ENCODE measurements around the gene PCDHA7.
"Not testable (repeated sequence)": the region's sequence is repeated elsewhere in the genome, so short reads cannot be mapped to it uniquely, and the experiment has no call there.

PCDHA7 gene

DNA sequence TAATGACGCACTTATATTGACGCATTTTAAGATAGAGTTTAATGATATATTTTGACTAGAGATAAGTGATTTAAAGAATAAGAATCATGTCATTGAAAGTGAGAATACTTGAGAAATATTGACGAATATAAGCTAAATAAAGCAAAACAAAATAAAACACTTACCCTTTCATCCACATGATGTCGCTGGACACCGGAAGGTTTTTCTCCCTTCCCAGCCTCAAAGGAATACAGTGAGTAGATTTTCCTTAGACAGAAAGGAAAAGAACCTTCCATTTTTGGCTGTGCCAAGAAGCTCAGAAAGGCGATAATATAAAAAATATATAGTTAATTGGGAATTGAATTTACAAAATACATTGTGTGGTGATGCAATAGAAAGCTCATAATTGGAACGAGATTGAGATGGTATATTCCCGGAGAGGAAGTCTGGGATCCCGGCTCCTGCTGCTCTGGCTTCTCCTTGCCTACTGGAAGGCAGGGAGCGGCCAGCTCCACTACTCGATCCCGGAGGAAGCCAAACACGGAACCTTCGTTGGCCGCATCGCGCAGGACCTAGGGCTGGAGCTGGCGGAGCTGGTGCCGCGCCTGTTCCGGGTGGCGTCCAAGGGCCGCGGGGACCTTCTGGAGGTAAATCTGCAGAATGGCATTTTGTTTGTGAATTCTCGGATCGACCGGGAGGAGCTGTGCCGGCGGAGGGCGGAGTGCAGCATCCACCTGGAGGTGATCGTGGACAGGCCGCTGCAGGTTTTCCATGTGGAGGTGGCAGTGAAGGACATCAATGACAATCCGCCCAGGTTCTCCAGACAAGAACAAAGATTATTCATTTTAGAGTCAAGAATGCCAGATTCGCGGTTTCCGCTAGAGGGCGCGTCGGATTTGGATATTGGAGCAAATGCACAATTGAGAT is 12.4 kb upstream of the PCDHA7 start, which contains the start of gene PCDHA5:
Gene PCDHA5, plus strand, starts transcription at position 239 of the 906 bp plus-strand sequence.
- DNase-seq (ENCODE audit: low read depth) = no peak

DNA sequence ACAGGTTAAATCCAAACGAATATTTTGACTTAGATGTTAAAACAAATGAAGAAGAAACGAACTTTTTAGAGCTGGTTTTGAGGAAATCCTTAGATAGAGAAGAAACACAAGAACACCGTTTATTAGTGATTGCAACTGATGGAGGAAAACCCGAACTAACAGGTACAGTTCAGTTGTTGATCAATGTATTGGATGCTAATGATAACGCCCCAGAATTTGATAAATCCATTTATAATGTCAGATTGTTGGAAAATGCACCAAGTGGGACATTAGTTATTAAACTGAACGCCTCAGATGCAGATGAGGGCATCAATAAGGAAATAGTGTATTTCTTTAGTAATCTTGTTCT is 11.8 kb upstream of the PCDHA7 start:
- DNase-seq (ENCODE audit: low read depth) = no peak

GRCh38 chr5:140822969-140823368 is 11.1 kb upstream of the PCDHA7 start:
- not testable (repeated sequence) for DNase-seq (ENCODE audit: low read depth)

DNA sequence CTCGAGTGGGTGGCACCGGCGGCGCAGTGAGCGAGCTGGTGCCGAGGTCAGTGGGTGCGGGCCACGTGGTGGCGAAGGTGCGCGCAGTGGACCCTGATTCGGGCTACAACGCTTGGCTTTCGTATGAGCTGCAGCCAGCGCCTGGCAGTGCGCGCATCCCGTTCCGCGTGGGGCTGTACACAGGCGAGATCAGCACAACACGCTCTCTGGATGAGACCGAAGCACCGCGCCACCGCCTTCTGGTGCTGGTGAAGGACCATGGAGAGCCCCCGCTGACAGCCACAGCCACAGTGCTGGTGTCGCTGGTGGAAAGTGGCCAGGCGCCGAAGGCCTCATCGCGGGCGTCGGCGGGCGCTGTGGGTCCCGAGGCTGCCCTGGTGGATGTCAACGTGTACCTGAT is 10.6 kb upstream of the PCDHA7 start:
- no peak for DNase-seq (ENCODE audit: low read depth)

DNA sequence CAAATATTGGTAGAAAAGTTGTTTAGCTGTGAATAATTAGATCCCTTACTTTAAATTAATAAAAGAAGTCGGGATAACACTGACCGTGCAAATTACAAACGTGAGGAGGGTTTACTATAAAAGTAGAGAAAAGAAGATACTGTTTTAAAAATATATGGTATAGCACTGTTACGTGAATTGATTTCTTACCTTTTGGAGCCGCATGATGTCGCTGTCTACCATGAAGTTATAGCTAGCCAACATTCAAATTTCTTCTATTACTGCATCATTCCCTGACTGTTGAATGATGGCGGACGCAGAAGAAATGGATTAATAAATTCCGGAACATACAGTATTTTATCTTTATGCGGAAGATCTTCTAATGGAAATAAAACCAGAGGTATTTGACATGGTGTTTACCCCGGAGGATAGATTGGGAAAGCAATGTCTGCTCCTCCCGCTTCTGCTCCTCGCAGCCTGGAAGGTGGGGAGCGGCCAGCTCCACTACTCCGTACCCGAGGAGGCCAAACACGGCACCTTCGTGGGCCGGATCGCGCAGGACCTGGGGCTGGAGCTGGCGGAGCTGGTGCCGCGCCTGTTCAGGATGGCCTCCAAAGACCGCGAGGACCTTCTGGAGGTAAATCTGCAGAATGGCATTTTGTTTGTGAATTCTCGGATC is 6.2 kb upstream of the PCDHA7 start, which contains the start of gene PCDHA6:
Gene PCDHA6, plus strand, starts transcription at position 257 of the 658 bp plus-strand sequence. Its CDS starts 132 bp downstream, at position 389.
- no peak for DNase-seq (ENCODE audit: low read depth)

- DNase-seq (ENCODE audit: low read depth) = no peak
These were observed 5.7 kb upstream of the PCDHA7 start for GRCh38 chr5:140828362-140828737.

DNA sequence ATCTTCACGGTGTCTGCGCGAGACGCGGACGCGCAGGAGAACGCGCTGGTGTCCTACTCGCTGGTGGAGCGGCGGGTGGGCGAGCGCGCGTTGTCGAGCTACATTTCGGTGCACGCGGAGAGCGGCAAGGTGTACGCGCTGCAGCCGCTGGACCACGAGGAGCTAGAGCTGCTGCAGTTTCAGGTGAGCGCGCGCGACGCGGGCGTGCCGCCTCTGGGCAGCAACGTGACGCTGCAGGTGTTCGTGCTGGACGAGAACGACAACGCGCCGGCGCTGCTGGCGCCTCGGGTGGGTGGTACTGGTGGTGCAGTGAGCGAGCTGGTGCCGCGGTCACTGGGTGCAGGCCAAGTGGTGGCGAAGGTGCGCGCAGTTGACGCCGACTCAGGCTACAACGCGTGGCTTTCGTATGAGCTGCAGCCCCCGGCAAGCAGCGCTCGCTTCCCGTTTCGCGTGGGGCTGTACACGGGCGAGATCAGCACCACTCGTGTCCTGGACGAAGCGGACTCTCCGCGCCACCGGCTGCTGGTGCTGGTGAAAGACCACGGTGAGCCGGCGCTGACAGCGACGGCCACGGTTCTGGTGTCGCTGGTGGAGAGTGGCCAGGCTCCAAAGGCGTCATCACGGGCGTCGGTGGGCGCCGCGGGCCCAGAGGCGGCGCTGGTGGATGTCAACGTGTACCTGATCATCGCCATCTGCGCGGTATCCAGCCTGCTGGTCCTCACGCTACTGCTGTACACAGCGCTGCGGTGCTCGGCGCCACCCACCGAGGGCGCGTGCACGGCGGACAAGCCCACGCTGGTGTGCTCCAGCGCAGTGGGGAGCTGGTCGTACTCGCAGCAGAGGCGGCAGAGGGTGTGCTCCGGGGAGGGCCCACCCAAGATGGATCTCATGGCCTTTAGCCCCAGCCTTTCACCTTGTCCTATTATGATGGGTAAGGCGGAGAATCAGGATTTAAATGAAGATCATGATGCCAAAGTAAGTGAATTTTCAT is 4.3 kb upstream of the PCDHA7 start:
- DNase-seq (ENCODE audit: low read depth) = not testable (repeated sequence)

- not testable (repeated sequence) for DNase-seq (ENCODE audit: low read depth)
These were observed 455 bp downstream of the PCDHA7 start for GRCh38 chr5:140834439-140835008.

GRCh38 chr5:140835622-140836510 is 1.8 kb downstream of the PCDHA7 start:
- DNase-seq (ENCODE audit: low read depth) = no peak

DNA sequence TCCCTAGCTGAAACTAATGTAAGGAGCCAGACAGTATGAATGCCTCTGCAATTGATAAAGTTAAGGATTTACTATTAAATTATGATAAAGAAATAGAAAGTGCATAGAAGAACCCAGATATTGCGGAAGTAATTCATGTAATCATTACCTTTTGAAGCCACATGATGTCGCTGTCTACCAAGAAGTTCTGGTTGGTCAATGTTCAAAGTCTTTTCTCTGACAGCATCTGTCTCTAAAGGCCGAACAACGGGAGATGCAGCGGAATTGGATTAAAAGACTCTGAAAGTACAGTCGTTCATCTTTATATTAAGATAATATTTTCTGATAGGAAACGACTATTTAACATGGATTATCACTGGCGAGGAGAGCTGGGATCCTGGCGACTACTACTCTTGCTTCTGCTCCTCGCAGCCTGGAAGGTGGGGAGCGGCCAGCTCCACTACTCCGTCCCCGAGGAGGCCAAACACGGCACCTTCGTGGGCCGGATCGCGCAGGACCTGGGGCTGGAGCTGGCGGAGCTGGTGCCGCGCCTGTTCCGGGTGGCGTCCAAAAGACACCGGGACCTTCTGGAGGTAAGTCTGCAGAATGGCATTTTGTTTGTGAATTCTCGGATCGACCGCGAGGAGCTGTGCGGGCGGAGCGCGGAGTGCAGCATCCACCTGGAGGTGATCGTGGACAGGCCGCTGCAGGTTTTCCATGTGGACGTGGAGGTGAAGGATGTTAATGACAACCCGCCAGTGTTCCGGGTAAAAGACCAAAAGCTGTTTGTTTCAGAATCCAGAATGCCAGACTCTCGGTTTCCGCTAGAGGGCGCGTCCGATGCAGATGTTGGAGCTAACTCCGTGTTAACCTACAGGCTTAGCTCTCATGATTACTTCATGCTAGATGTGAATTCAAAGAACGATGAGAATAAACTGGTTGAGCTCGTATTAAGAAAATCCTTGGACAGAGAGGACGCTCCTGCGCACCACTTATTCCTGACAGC is 7.2 kb downstream of the PCDHA7 start, which contains the start of gene PCDHA8:
Gene PCDHA8, plus strand, starts transcription at position 210 of the 985 bp plus-strand sequence. Its CDS starts 135 bp downstream, at position 345.
- DNase-seq (ENCODE audit: low read depth) = no peak

DNA sequence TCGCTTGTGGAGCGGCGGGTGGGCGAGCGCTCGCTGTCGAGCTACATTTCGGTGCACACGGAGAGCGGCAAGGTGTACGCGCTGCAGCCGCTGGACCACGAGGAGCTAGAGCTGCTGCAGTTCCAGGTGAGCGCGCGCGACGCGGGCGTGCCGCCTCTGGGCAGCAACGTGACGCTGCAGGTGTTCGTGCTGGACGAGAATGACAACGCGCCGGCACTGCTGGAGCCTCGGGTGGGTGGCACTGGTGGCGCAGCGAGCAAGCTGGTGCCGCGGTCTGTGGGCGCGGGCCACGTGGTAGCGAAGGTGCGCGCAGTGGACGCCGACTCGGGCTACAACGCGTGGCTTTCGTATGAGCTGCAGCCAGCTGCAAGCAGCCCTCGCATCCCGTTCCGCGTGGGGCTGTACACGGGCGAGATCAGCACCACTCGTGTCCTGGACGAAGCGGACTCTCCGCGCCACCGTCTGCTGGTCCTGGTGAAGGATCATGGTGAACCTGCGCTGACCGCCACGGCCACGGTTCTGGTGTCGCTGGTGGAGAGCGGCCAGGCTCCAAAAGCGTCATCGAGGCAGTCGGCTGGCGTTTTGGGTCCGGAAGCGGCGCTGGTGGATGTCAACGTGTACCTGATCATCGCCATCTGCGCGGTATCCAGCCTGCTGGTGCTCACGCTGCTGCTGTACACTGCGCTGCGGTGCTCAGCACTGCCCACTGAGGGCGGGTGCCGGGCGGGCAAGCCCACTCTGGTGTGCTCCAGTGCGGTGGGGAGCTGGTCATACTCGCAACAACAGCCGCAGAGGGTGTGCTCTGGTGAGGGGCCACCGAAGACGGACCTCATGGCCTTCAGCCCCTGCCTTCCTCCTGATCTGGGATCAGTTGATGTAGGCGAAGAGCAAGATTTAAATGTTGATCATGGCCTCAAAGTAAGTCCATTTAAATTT is 9.0 kb downstream of the PCDHA7 start:
- no peak for DNase-seq (ENCODE audit: low read depth)

DNA sequence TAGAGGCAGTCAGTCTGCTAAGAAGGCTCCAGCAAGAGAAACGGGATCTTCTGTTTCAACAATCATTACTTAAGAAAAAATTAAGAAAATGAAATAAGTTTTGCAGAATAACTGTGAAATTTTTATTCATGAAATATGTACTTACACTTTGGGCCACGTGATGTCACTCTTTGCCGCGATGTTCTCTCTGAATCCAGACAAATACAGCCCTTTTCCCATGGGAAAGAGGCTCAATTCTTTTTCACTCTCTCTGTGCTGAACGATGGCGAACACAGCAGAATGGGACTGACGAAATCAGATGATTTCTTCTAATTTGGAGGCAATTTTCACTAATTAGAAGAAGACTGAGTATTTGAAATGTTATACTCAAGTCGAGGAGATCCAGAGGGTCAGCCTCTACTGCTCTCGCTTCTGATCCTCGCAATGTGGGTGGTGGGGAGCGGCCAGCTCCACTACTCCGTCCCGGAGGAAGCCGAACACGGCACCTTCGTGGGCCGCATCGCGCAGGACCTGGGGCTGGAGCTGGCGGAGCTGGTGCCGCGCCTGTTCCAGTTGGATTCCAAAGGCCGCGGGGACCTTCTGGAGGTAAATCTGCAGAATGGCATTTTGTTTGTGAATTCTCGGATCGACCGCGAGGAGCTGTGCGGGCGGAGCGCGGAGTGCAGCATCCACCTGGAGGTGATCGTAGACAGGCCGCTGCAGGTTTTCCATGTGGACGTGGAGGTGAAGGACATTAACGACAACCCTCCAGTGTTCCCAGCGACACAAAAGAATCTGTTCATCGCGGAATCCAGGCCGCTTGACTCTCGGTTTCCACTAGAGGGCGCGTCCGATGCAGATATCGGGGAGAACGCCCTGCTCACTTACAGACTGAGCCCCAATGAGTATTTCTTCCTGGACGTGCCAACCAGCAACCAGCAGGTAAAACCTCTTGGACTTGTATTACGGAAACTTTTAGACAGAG is 14.4 kb downstream of the PCDHA7 start, which contains the start of gene PCDHA9:
Gene PCDHA9, plus strand, starts transcription at position 244 of the 964 bp plus-strand sequence. Its CDS starts 114 bp downstream, at position 358.
- DNase-seq (ENCODE audit: low read depth) = not testable (repeated sequence)

- DNase-seq (ENCODE audit: low read depth) = not testable (repeated sequence)
These were observed 16.0 kb downstream of the PCDHA7 start for GRCh38 chr5:140849831-140850634.

- no peak for DNase-seq (ENCODE audit: low read depth)
These were observed 22.0 kb downstream of the PCDHA7 start, which contains the start of gene PCDHA10 for GRCh38 chr5:140855772-140856674. TSS of gene PCDHA10 (plus strand) at chr5:140855897. CDS start at chr5:140856049, 152 bp downstream.

Measured in T follicular helper cell (primary cell).